T1000 (cell line): ENCODE results near the gene ADCY1.

Experiments used
- DNase-seq: peaks from one replicate; lab custom pipeline; 2025; ENCODE audit warnings: mixed read lengths; lab: John Stamatoyannopoulos, UW

Gene ADCY1

DNA sequence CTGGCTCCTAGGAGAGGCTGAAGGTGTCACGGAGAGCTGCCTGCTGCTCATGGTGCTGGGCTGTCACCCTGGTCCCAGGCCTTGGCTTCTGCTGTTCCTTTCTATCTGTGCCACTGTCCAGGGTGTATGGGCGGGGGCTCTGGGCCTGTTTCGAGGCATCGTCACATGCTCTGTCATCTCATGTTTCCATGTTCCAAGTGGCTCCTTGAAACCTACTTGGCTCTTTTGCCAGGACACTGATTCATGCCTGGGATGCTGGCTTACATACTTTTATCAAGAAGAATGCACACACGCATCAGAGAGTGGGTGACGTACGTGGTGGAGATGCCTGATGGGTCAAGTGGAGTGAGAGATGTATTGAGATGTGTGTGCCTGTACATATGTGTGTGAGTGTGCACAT is 50.9 kb downstream of the ADCY1 start:
- DNase-seq: no peak

DNA sequence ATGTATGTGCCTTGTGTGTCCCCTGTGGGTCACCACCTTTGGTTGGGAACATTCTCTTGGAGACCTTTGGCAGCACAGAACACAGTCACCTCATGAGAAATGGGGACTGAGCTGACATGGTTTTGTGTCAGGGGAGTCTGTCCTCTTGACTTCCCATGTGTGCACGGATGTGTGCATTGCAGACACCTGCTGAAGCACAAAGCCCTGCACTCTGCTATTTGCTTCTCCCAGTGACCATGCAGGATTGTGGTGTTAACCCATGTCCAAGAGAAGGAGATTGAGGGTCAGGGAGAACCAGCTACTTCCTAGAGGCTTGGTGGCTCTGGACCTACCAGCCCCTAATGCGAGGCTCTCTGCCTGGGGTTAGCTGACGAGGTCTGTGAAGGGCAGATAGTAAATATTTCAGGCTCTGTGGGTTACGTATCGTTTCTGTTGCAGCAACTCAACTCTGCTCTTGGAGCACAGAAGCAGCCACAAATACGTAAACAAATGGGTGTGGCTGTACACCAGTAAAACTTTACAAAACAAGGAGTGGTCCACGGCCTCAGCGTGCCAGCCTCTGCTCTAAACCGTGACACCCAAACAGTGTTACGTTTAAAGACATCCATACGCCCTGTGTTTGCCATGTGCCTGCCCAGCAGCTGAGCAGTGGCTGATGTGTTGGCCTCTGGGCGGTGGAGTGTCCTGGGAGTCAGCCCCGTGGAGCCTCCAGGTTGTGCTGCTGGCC is 51.7 kb downstream of the ADCY1 start:
- no peak for DNase-seq

DNA sequence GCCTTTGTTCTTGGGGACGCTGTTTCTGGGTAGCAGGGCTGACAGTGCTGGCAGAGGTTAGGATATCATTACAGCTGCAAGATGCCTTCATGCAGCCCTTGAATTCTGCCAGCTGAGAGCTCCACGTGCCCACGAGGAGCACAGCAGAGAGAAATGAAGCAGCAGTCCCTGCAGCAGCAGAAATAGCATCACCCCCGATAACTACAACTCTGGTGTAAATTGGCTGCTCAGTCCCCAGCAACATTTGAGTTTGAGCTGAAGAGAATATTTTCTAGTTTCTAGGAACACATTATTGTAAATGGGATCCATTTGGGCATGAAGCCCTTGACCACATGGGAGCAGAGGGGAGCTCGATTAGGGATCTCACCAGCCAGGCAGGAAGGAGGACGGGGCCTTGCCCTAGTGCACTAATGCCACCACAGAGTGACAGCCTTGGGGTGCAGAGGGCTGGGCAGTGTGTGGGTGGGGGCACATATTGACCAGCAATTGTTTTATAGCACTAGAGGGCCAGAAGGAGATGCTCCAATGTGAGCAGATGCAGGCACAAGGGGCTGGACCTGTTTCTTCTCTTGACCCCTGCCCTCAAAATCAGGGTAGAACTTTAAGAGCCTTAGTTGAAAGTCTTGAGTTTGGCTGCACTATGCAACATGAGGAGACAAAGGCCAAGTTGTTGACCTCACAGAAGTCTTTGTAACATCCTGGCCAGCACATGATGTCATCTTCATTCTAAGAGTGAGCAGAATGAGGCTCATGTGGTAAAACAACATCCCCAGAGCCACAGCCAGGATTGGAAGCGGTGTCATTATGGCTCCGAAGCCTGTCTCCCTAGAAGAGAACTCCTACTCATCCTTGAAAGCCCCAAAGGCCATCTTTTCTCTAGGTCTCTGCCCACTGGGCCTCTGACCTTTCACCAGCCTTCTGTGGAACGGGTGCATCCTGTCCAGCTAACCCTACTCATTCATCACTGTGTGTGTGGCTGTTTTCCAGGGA is 52.6 kb downstream of the ADCY1 start:
- no peak for DNase-seq

DNA sequence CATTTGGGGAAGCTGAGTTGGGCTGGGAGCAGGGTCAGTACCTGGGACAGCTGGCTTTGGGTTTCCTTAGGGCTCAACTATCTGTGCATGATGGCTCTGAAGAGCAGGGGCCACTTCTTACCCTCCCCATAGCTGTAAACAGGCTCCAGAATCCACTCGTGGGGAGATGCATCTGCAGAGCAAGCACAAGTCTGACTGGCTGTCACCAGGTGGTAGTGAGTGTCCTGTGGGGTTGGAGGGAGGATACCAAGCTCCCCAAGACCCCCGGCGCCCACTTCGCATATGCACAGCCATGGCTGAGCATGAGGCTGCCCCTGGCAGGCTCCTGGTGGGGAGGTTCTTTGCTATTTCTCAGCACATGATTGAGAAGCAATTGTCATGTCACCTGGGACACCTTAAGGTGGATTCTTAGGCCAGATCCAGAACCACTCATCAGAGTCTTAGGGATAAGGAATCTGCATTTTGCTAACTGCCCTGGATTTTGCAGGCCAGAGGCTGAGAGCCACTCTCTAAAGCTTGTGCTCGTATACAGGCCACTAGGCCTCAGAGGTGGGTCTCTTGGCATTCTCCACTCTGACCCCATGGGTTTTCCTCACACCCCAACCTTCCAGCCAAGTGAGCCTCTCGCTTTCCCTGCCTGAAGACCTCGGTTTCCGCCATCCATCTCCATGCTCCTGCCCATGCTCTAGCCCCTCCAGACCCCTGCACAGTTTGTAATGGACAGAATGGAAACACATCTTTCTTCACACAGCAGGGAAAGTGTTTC is 53.7 kb downstream of the ADCY1 start:
- no peak for DNase-seq

DNA sequence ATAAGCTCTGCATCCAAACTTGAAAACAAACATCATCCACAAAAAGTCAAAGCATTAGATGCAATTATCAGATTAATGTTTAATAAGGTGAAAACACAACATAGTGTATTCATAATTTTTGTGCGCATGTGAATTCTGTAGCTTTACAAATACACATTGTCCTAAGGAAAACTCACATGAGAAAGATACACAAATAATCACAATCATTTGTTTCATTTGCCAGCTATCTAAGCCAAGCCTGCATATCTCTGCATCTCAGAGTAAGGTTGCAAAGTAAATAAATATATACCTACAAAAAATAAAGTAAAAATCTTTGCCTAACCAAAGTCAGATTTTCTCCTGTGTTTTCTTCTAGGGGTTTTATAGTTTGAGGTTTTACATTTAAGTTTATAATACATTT is 57.4 kb downstream of the ADCY1 start:
- DNase-seq: no peak

DNA sequence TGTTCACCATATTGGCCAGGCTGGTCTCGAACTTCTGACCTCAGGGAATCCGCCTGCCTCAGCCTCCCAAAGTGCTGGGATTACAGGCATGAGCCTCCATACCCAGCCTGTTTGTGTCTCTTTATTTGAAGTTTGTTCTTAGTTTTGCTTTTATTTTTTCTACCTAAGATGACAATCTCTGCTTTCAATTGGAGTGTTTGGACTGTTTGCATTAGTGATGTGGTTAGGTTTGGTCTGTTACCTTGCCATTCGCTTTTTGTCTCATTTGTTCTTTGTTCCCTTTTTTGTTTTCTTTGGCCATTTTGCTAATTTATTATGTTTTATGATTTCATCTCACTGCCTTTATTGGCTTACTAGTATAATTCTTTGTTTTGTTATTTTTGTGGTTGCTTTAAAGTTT is 62.6 kb downstream of the ADCY1 start:
- no peak for DNase-seq

DNA sequence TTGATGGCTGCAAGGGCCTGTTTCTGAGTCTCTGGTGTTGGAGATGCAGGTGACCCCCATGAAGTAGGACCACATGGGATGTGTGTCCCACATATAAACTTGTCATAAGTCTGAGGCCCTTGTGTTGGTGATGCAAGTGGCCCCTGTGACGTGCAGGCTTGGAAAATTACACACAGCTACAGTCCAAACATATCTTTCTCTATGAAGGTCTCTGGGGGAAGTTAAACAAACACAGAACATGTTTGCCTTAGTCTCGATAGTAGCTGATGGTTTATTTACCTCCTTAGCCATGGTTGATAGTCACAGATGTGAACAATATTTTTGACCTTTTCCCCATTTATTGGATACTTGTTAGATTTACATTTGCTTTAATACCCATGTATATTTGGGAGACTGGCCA is 64.7 kb downstream of the ADCY1 start:
- no peak for DNase-seq

DNA sequence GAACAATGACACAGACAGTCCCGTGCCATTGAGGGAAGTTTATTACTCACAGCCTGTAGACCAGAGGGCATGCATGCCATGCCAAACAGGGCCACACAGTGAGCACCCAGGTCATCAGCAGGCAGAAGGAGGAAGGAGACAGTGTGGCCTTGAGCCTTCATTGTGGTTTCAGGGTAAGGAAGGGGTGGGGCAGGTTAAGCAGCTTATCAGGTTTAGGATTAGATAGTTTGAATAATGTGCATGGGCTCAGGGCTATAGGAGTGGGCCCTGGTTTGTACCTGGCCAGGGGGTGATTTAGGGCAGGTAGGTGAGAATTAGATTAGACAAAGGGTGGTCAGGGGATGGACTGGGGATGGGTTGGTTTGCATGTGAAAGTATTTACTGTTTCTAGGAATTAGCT is 67.9 kb downstream of the ADCY1 start:
- DNase-seq: no peak

DNA sequence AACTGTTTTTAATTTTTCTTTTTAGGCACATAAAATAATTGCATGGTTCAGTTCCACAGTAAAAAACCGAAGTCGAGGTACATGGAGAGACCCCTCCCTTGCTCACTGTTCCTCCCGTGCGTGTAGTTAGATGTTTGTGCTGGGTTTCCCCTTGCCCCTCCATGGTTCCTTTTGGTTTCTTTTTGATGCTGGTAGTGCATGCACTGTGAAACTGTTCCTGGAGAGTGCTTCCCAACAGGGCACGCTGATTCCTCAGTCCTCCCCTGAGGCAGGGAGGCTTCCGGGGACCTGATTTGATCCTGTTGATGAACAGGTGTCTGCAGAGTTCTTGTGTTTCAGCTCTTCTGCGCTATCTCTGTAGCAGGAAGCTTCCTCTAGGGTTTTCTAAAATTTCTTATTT is 69.5 kb downstream of the ADCY1 start:
- DNase-seq: no peak

DNA sequence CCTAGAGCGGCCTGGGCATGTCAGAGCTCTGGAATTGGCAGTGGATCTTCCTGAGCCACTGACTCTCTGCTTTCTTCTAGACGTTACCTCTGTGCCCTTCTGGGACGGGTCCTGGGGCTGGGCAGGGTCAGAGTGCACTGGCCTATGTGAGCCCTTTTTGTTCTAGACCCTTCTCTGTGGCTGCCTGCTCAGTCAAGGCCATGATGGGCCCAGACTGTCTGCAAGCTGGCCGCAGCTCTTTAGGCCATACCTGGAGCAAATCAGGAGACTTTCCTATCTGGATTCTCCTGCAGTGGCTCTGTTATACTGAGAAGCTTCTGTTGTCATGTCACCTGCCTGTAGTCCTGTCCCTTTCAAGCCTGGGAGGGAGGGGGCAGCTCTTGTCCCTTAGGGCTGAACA is 70.1 kb downstream of the ADCY1 start:
- DNase-seq: no peak

DNA sequence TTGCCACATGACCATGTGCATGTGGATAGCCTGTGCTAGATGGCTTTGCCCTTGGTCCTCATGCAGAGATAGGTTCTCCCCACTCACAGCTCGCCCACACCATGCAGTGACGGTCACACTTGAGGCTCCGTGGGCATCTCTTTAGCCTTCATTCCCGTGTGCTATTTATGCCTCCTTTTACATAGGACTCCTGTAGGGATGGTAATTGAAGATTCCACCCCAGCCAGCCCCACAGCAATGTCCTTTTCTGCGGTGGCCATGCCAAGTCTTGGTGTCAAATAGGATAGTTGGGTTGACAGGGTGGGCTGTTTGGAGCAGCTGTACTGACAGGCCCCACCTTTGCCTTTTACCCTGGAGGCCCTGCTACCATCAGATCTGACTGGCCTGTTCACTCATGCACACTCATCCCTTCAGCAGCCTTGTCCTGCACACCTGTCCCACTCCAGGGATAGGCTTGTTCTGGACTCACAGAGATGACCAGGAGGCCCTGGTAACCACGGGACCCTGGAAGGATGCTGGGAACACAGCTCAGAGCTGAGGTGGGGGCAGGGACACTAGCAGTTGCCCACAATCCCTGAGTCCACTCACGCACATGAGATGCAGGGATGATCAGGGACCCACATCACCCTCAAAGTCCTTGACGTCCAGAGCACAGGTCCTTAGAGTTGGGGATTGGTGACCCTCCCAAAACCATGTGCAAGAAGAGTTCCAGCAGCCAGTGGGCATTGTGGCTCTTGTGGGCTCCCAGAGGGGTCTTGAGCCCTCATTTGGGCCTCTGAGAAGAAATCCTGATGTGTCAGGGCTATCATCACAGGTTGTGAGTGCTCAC is 71.2 kb downstream of the ADCY1 start:
- no peak for DNase-seq

DNA sequence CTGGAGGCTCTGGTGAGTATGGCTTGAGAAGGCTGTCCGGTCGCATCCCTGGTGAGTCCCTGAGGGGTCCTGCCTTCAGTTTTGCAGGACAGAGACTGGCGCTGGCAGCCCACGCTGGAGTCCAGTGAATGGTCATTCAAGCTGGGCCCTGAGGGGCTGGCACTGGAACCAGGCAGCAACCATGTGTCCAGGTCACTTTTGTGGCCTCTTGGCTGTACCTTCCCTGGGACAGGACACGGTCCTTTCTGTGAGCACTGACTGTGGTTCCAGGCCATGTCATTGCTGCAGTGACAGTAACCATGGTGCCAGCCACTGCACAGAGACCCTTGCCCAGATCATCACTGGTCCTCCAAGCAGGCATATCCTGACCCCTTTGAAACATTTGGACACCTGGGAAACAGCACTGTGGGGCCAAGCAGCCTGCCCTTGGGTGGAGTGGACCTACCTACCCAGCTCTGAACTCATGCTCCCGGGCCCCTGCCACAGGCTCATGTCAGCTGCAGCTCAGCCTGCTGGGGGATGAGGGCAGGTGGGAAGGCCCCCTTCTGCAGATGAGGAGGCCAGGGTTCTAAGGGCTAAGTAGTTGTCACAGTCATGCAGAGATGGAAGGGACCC is 72.1 kb downstream of the ADCY1 start:
- DNase-seq: no peak

DNA sequence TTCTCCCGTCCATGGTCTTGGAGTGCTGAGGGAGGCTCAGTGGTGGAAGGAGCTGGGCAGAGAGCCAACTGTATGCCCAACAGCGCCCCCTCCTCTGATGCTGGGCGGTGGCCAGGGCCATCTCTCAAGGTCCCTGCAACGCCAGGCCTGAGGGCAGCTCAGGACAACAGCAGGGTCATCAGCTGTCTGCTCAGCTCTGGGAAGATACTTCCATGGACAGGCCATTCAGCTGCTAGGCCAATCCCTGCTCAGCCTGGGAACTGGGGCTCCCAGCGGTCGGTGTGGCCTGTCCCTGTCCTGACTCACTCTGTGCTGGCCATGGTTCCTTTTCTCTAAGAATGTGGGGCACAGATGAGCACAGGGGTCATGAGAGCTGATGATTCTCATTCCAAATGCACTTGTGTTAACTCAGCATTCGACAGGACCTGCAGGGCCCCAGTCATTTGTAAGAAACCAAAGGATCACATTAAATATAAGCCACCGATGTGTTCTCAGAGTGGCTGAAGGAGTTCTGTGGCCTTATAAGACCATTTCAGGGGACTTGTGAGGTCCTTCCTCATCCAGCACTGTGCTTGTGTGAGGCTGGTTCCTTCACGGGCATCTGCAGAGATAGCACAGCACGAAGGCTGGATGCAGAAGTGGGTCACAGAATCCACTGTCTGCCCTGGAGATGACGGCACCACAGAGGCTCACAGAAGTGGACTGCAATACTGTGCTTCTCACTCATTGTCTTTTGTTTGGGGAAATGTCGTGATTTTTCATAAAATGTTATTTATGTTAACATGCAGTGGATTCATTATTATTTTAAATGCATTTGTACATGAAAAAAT is 73.0 kb downstream of the ADCY1 start:
- DNase-seq: no peak

DNA sequence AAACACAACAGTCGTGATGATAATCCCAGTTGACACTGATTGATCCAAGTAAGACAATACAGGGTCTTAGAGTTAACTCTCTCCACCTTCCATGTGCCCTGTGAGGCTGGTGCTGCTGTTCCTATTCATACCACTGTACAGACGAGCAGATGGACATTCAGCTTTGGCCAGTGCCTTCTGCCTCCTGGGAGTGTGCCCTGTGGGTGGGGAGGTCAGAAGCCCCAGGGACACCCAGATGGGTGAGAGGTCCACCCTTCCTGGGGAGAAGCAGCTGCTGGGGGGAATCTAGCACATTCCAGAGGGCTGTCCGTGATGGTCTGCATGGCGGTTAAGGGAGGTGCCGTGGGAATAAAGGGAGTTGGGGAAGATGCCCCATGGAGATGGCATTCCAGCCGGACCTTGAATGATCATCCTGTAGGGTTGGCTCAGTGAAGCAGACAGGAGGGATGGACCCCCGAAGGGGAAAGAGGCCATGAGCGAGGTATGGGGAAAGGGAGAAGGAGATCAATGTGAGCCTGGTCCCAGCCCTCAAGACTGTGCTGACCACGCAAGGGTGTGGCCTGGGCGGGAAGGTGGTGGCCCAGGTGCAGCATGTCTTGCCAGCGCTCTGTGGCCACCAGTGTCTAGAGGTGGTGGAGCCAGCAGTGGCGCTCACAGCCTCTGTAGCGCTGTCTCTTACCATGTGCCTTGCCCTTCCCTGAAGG is 74.0 kb downstream of the ADCY1 start:
- DNase-seq: no peak

DNA sequence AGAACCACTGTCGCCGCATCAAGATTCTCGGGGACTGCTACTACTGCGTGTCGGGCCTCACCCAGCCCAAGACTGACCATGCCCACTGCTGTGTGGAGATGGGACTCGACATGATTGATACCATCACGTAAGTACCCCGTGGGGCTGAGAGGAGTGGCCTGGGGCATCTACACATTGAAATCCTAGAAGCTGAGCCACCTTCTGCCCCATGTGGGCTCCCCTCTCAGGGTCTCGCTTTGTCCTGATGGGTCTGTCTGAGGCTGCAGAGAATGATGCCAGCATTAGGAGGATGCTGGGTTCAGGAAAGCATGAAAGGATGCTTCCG is 74.5 kb downstream of the ADCY1 start:
- no peak for DNase-seq

DNA sequence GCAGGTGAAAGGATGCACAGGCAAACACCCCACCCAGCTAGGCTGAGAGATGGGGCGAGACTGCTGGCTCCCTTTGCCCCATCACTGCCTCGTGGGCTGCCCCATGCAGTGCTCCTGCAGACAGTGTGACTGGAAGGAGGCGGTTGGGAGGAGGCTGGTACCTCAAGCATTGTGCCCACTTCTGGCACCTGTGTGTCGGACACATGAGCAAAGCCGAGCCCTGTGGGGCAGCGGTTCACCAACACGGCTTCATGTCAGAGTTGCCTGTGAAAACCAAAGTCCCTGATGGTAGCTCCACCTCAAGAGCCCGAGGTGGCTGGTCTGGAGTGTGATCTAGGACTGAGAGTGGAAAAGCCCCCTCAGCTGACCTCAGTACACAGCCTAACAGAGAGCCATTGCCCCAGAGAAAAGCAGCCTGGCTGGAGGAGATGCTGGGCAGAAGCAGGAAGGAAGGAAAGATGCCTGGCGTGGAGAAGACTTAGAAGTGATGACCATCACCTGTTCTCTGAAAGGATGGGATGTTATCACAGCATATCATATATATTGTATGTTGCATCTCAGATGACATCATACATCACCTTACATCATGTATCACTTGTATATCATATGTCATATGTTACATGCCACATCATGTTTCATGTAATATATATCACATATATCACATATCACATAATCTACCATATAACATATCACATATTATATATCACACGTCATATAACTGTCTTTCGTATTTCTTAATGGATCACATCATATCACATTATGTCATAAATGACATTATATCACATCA is 75.6 kb downstream of the ADCY1 start:
- no peak for DNase-seq

DNA sequence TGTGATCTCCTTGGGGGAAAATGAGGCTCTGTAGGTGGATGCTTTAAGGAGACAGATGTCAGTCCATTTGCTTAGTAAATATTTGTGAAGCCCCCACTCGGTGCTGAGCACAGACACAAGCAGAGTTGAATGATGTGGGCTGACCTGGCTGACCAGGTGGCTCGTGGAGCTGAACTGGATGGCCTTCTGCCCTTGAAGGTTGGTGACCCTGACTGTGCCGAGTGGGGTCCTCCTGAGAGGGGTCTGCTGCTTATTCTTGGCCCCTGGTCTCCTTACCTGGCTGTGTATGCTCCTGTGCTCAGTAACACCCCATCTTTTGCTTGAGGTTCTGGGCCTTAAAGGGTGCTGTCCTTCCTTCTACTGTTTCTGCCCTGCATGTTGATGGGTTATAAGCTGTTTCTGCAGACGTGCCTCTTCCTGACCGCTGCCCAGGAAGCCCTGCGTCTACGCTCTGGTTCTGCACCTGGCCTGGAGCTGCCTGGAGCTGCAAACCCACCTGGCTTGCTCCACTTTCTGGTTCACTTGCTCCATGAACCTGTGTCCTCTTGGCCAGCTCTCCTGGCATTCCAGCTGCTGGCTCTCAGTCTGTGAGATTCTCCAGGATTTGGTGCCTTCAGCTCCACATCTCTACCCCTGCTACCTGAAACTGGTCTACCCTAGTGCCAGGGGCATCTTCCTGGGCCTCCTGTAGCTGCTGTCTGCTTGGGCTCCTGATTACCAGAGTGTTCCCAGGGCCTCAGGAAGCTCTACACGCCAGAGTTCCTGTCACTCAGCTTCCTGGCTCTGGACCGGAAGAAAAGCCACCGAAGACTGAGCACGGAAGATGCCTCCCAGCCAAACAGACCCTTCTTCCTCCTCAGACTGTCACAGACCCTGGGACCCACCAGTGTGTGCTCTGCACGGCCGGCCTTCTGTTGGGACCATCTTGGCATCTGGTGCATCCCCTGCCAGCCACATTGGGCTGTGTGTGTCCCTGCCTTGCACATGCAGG is 76.5 kb downstream of the ADCY1 start:
- DNase-seq: no peak

DNA sequence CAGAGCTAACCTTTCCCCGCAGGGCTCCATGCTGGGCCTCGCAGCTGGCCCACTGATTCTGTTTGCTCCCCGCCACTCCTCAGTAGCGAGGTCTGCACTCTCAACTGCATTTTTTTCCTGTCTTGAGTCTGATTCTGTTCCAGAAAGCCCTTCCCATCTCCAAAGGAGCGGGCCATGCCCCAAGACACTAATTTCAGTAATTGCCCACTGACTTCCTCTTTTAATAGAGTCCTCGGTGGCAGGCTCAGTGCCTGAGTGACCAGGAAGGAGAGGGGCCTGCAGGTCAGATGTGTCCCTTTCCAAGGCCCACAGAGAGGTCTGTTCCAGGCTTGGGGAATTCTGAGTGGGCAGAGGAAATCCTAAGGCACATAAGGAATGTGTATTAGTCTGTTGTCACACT is 77.4 kb downstream of the ADCY1 start:
- no peak for DNase-seq
